A549 (cell line): Measurements from ENCODE around the gene NXPH4. TPM values are rescaled to one million over a fixed set of nuclear protein-coding genes. Genes with fewer than 3 reads are reported as not detected.

Experiments used
- ATAC-seq, 2 experiments: fragments of 200-7000 bp in 1 of 2; fragments of >200 bp in 1 of 2; cut with Nextera tagmentation in 1 of 2; cut with Tn5 transposase in 1 of 2; 3 replicates each; pipeline versions ENCODE4 v1.8.0 to v1.9.1; 2018 to 2020; ENCODE audit warnings: mild to moderate bottlenecking in 1 of 2, moderate library complexity in 1 of 2
- CTCF ChIA-PET: fragments of 300-600 bp; sonication (Branson Sonifier 250); formaldehyde crosslinking; extraction: SDS; loops from one replicate; lab custom pipeline; 2021; ENCODE audit warnings: antibody characterized with exemption, inconsistent platforms; lab: Yijun Ruan, JAX
- POLR2A ChIA-PET: fragments of 350-600 bp; formaldehyde crosslinking; extraction: SDS; loops from one replicate; lab custom pipeline; 2021; ENCODE audit warnings: antibody characterized with exemption, inconsistent platforms; lab: Yijun Ruan, JAX
- DNase-seq, 2 experiments: peaks; one replicate each; pipeline versions ENCODE4 v3.0.0 to v3.0.0-alpha.2; 2011 to 2016; ENCODE audit warnings: low read depth in 1 of 2, low spot score in 1 of 2
- FAIRE-seq: peaks from 2 replicates; lab custom pipeline; 2011; peaks lifted over from hg19 to GRCh38; lab: Jason Lieb, UNC
- H3K27ac ChIP-seq, 2 experiments: fragments of >200 bp; sonication (Bioruptor Twin); formaldehyde crosslinking; 3 replicates each; pipeline ENCODE4 v1.5.1; 2016 to 2017
- H3K4me1 ChIP-seq: fragments of >200 bp; sonication (Bioruptor Twin); formaldehyde crosslinking; 3 replicates; pipeline ENCODE4 v1.6.1; 2016
- H3K4me2 ChIP-seq: fragments of >200 bp; sonication (Bioruptor Twin); formaldehyde crosslinking; 3 replicates; pipeline ENCODE4 v1.6.1; 2016
- H3K4me3 ChIP-seq: fragments of >200 bp; sonication (Bioruptor Twin); formaldehyde crosslinking; 3 replicates; pipeline ENCODE4 v1.5.1; 2016
- H3K9me3 ChIP-seq: fragments of >200 bp; sonication (Bioruptor Twin); formaldehyde crosslinking; 3 replicates; pipeline ENCODE4 v1.6.1; 2016
- BHLHE40 ChIP-seq: IDR thresholded peaks from 2 replicates; pipeline ENCODE4 v1.6.1; 2012; ENCODE audit warnings: low read depth, low read length, inconsistent platforms
- CBX2 ChIP-seq: fragments of 200-600 bp; sonication (generic); IDR thresholded peaks from 2 replicates; pipeline ENCODE4 v1.6.1; 2016; ENCODE audit warnings: low read depth, mild to moderate bottlenecking, borderline replicate concordance
- CEBPB ChIP-seq, 2 experiments: fragments of >200 bp in 1 of 2; sonication (Bioruptor Twin) in 1 of 2; formaldehyde crosslinking in 1 of 2; IDR thresholded peaks; 2 replicates each; pipeline ENCODE4 v1.6.1; 2012 to 2016
- CHD2 ChIP-seq: fragments of 150-350 bp; IDR thresholded peaks from 2 replicates; pipeline ENCODE4 v1.6.1; 2014; ENCODE audit warnings: low read length; ENCODE audit not compliant: partially characterized antibody
- ESRRA ChIP-seq: fragments of 150-350 bp; IDR thresholded peaks from 2 replicates; pipeline ENCODE4 v1.6.1; 2014; ENCODE audit warnings: mild to moderate bottlenecking, low read length, borderline replicate concordance
- HEYL ChIP-seq: fragments of 250-450 bp; sonication (Bioruptor Pico); IDR thresholded peaks from 2 replicates; pipeline ENCODE4 v1.8.0; 2021; ENCODE audit warnings: mild to moderate bottlenecking, moderate library complexity
- JUN ChIP-seq, 2 experiments: fragments of >200 bp; sonication (Bioruptor Twin); formaldehyde crosslinking; IDR thresholded peaks; 2 replicates in 1 of 2; 3 replicates in 1 of 2; pipeline ENCODE4 v1.6.1; 2016 to 2017
- MAX ChIP-seq: IDR thresholded peaks from 2 replicates; pipeline ENCODE4 v1.6.1; 2012
- MAZ ChIP-seq: fragments of 150-350 bp; IDR thresholded peaks from 2 replicates; pipeline ENCODE4 v1.6.1; 2014; ENCODE audit warnings: antibody characterized with exemption, low read depth, low read length, borderline replicate concordance
- NPAS2 ChIP-seq: fragments of 250-450 bp; sonication (Bioruptor Pico); IDR thresholded peaks from 2 replicates; pipeline ENCODE4 v1.8.0; 2022; ENCODE audit warnings: mild to moderate bottlenecking, moderate library complexity, borderline replicate concordance
- RAD21 ChIP-seq, 2 experiments: fragments of >200 bp in 1 of 2; sonication (Bioruptor Twin) in 1 of 2; formaldehyde crosslinking in 1 of 2; IDR thresholded peaks in 1 of 2; conservative IDR thresholded peaks in 1 of 2; 2 replicates in 1 of 2; 3 replicates in 1 of 2; pipeline ENCODE4 v1.6.1; 2012 to 2018; ENCODE audit warnings: inconsistent platforms in 1 of 2
- RNF2 ChIP-seq: fragments of 200-600 bp; sonication (generic); IDR thresholded peaks from 2 replicates; pipeline ENCODE4 v1.6.1; 2016; ENCODE audit warnings: low read depth, mild to moderate bottlenecking, antibody characterized with exemption, moderate library complexity, borderline replicate concordance
- TFCP2L1 ChIP-seq: fragments of 250-450 bp; sonication (Bioruptor Pico); IDR thresholded peaks from 2 replicates; pipeline ENCODE4 v1.5.0; 2021; ENCODE audit warnings: mild to moderate bottlenecking
- USF2 ChIP-seq: fragments of 450-650 bp; IDR thresholded peaks from 2 replicates; pipeline ENCODE4 v1.6.1; 2014; ENCODE audit warnings: antibody characterized with exemption
- ZC3H11A ChIP-seq: fragments of 450-650 bp; IDR thresholded peaks from 2 replicates; pipeline ENCODE4 v1.6.1; 2014; ENCODE audit warnings: antibody characterized with exemption, mild to moderate bottlenecking
- ZSCAN20 ChIP-seq: fragments of 250-450 bp; sonication (Bioruptor Pico); IDR thresholded peaks from 2 replicates; pipeline ENCODE4 v1.8.0; 2022; ENCODE audit warnings: mild to moderate bottlenecking, moderate library complexity
- WGBS: methylation state at CpG from one replicate; pipeline ENCODE4 v1.1.6; 2017; ENCODE audit errors: missing lambda C conversion rate; 5-methylcytosine and 5-hydroxymethylcytosine counted together
- polyA plus RNA-seq, 4 experiments: library from polyadenylated mRNA; depleted of rRNA in 3 of 4; stranded (reverse); fragments of >200 nt; fragmentation: RNase III in 1 of 4; extraction: RNeasy Plus Mini Kit Qiagen cat#74134 plus additional on column Dnase treatment in 1 of 4; gene quantifications; 2 replicates in 3 of 4; 3 replicates in 1 of 4; pipeline ENCODE4 v1.2.3, GENCODE V29; 2011 to 2017
- TF ChIP-seq, protein P1 (sequence below): fragments of 200-600 bp; sonication (generic); IDR thresholded peaks from 2 replicates; pipeline ENCODE4 v1.6.1; 2016; ENCODE audit warnings: antibody characterized with exemption, mild to moderate bottlenecking, moderate library complexity
- TF ChIP-seq, protein P2 (sequence below): IDR thresholded peaks from 2 replicates; pipeline ENCODE4 v1.6.1; 2012

The NXPH4 gene
- polyA plus RNA-seq, 2 of the 4 experiments (the other 2 are of a cell fraction) = 0.52 to 3.5 TPM

- H3K4me2 ChIP-seq = no peak overlapping the region
- peaks cover 7% of the 10 kb centered on the region; the same call in 2 of the 3 replicates for H3K4me1 ChIP-seq
- no peaks in the 10 kb centered on the region for H3K9me3 ChIP-seq
- POLR2A ChIA-PET = interaction anchor here (1.0 kb wide), 1 partner anchor 18 kb away, joined by 3 read pairs; no protein-coding TSS in a partner anchor
- TF ChIP-seq CEBPB (IDR thresholded peaks at IDR 0.05) (no peak), ESRRA (no peak), MAX (no peak)
- TF ChIP-seq, protein P1, sequence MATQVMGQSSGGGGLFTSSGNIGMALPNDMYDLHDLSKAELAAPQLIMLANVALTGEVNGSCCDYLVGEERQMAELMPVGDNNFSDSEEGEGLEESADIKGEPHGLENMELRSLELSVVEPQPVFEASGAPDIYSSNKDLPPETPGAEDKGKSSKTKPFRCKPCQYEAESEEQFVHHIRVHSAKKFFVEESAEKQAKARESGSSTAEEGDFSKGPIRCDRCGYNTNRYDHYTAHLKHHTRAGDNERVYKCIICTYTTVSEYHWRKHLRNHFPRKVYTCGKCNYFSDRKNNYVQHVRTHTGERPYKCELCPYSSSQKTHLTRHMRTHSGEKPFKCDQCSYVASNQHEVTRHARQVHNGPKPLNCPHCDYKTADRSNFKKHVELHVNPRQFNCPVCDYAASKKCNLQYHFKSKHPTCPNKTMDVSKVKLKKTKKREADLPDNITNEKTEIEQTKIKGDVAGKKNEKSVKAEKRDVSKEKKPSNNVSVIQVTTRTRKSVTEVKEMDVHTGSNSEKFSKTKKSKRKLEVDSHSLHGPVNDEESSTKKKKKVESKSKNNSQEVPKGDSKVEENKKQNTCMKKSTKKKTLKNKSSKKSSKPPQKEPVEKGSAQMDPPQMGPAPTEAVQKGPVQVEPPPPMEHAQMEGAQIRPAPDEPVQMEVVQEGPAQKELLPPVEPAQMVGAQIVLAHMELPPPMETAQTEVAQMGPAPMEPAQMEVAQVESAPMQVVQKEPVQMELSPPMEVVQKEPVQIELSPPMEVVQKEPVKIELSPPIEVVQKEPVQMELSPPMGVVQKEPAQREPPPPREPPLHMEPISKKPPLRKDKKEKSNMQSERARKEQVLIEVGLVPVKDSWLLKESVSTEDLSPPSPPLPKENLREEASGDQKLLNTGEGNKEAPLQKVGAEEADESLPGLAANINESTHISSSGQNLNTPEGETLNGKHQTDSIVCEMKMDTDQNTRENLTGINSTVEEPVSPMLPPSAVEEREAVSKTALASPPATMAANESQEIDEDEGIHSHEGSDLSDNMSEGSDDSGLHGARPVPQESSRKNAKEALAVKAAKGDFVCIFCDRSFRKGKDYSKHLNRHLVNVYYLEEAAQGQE = no peak
- no peak for FAIRE-seq
- DNase-seq = no peak
- ATAC-seq = no peak
- CTCF ChIA-PET = interaction anchor here (11.3 kb wide), 1 partner anchor 20 kb away, joined by 233 read pairs; a partner anchor contains a TSS
- no peak overlapping the region for H3K27ac ChIP-seq
- 71% methylated on average over 18 of the region's 24 CpGs for WGBS
- H3K4me3 ChIP-seq = no peak overlapping the region
Observed at GRCh38 chr12:57221169-57221917, 4.7 kb downstream of the NXPH4 start.

GRCh38 chr12:57222286-57223190 is 5.9 kb downstream of the NXPH4 start:
- no peak for TF ChIP-seq CHD2
- TF ChIP-seq HEYL = no peak
- no peak for TF ChIP-seq MAZ
- no peak for TF ChIP-seq CBX2
- TF ChIP-seq TFCP2L1 = no peak
- TF ChIP-seq RAD21 (conservative IDR thresholded peaks at IDR 0.05 in 1 of 2, IDR thresholded peaks at IDR 0.05 in 1 of 2) = no peak
- TF ChIP-seq RNF2 = no peak
- TF ChIP-seq ZC3H11A = no peak
- TF ChIP-seq NPAS2 (CRISPR knock-in tag) = no peak
- TF ChIP-seq JUN (IDR thresholded peaks at IDR 0.05) = no peak
- TF ChIP-seq USF2 = no peak
- TF ChIP-seq, protein P2, sequence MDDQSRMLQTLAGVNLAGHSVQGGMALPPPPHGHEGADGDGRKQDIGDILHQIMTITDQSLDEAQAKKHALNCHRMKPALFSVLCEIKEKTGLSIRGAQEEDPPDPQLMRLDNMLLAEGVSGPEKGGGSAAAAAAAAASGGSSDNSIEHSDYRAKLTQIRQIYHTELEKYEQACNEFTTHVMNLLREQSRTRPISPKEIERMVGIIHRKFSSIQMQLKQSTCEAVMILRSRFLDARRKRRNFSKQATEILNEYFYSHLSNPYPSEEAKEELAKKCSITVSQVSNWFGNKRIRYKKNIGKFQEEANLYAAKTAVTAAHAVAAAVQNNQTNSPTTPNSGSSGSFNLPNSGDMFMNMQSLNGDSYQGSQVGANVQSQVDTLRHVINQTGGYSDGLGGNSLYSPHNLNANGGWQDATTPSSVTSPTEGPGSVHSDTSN = no peak
- no peak for TF ChIP-seq BHLHE40
- TF ChIP-seq CEBPB (IDR thresholded peaks at IDR 0.05) = no peak
- TF ChIP-seq ZSCAN20 (CRISPR knock-in tag) = no peak
- CTCF ChIA-PET = interaction anchor here (1.0 to 26.5 kb wide), 3 partner anchors 7 to 150 kb away, joined by 3 to 615 read pairs (median 233); partner anchors contain the start of gene NXPH4
- 83% methylated on average over 13 of the region's 13 CpGs for WGBS
- no peak for ATAC-seq
- H3K4me3 ChIP-seq = no peak overlapping the region
- H3K27ac ChIP-seq = no peak overlapping the region
- POLR2A ChIA-PET = interaction anchor here (1.0 kb wide), 1 partner anchor 16 kb away, joined by 3 read pairs; no protein-coding TSS in a partner anchor
- peaks cover under 1% of the 10 kb centered on the region; the same call in 2 of the 3 replicates for H3K4me1 ChIP-seq
- DNase-seq = no peak
- no peaks in the 10 kb centered on the region for H3K9me3 ChIP-seq
- H3K4me2 ChIP-seq = no peak overlapping the region
- no peak for FAIRE-seq
